Stomach (tissue), 9 donors: ENCODE results near the gene RPL3. TPM values are rescaled to one million over a fixed set of nuclear protein-coding genes. Genes with fewer than 3 reads are reported as not detected.

ENCODE experiments used
- DNase-seq, 2 donors: peaks; one replicate each; pipeline versions ENCODE4 v3.0.0 to v3.0.0-alpha.2; 2013 to 2019
- H3K27ac ChIP-seq, 5 donors: fragments of 200-600 bp in 4 of 5; sonication (generic) in 4 of 5; one replicate each; pipeline ENCODE4 v1.5.1; 2013 to 2019; ENCODE audit warnings: mild to moderate bottlenecking in 1 of 5, moderate library complexity in 1 of 5
- H3K27me3 ChIP-seq, 3 donors: fragments of 200-600 bp; sonication (generic); one replicate each; pipeline ENCODE4 v1.5.1; 2017 to 2019; ENCODE audit warnings: mixed run types in 1 of 3
- H3K36me3 ChIP-seq, 4 donors: fragments of 200-600 bp; sonication (generic); 1 replicate in 3 of 4; 2 replicates in 1 of 4; pipeline ENCODE4 v1.5.1; 2016 to 2019
- H3K4me1 ChIP-seq, 4 donors: fragments of 200-600 bp; sonication (generic); one replicate each; pipeline ENCODE4 v1.5.1; 2016 to 2019
- H3K4me3 ChIP-seq, 4 donors: fragments of 200-600 bp; sonication (generic) in 3 of 4; one replicate each; pipeline ENCODE4 v1.5.1; 2016 to 2019; ENCODE audit warnings: mild to moderate bottlenecking in 1 of 4
- H3K9me3 ChIP-seq, 4 donors: fragments of 200-600 bp; sonication (generic); one replicate each; pipeline ENCODE4 v1.5.1; 2016 to 2019
- CTCF ChIP-seq, 7 experiments: fragments of 450-650 bp in 4 of 7; fragments of 200-600 bp in 3 of 7; sonication (generic) in 3 of 7; IDR thresholded peaks; one replicate each; pipeline ENCODE4 v1.5.1; 2016 to 2019; ENCODE audit warnings: antibody characterized with exemption in 7 of 7, control low read depth in 2 of 7, mild to moderate bottlenecking in 1 of 7
- EP300 ChIP-seq: sonication (generic); formaldehyde crosslinking; IDR thresholded peaks from one replicate; pipeline ENCODE4 v1.6.1; 2017; ENCODE audit warnings: antibody characterized with exemption
- POLR2A ChIP-seq, 4 donors: fragments of 450-650 bp; IDR thresholded peaks; one replicate each; pipeline ENCODE4 v1.6.1; 2016; ENCODE audit warnings: antibody characterized with exemption in 4 of 4, control low read depth in 2 of 4, mild to moderate bottlenecking in 1 of 4, moderate library complexity in 1 of 4
- POLR2AphosphoS5 ChIP-seq, 3 donors: sonication (generic); formaldehyde crosslinking; IDR thresholded peaks; one replicate each; pipeline ENCODE4 v1.6.1; 2016; ENCODE audit warnings: antibody characterized with exemption in 3 of 3
- WGBS, 5 donors: extraction: QIAGEN DNeasy Blood & Tissue Kit in 3 of 5; methylation state at CpG; one replicate each; pipeline versions ENCODE4 v1.1.5 to v1.1.7; 2013 to 2018; 5-methylcytosine and 5-hydroxymethylcytosine counted together
- intact Hi-C: fragments of 100-400 bp; cut with DNase I; formaldehyde crosslinking; loops from one replicate; pipeline ENCODE4 v1.15.1; 2023; ENCODE audit warnings: low total_unique reads
- polyA plus RNA-seq, 3 donors: library from polyadenylated mRNA; stranded (reverse); fragments of 200-250 nt; gene quantifications; one replicate each; pipeline ENCODE4 v1.2.3, GENCODE V29; 2013
- total RNA-seq, 5 donors: library from RNA; depleted of rRNA; stranded (reverse); fragments of >200 nt; gene quantifications; one replicate each; pipeline versions ENCODE4 v1.1.0 to v1.2.3, GENCODE V29; 2014 to 2016
- donor health status: healthy with polysubstance abuse.
- donor health status: Bipolar disorder and iron deficiency.
- donor health status: healthy.

The RPL3 gene
- total and polyA plus RNA-seq, 8 donors: 940 to 5,267 (median 2,482) TPM

- WGBS, 5 donors: 81 to 89% (median 85%) methylated on average over 13 to 16 of the region's 16 CpGs
- intact Hi-C loops: no loop called here
- DNase-seq: no peak
- H3K27me3 ChIP-seq: no peaks in the 10 kb centered on the region
- peak overlapping the region in 3 of 5 donors; percentile 70 to 86 (median 85) for H3K27ac ChIP-seq
- H3K36me3 ChIP-seq: no peaks in the 10 kb centered on the region
- H3K9me3 ChIP-seq: peaks cover 0 to 2% (median 2%) of the 10 kb centered on the region in 4 donors
- peaks cover 25 to 44% (median 37%) of the 10 kb centered on the region in 4 donors for H3K4me1 ChIP-seq
- no peak overlapping the region for H3K4me3 ChIP-seq
- TF ChIP-seq POLR2AphosphoS5 (IDR thresholded peaks at IDR 0.05) (no peak), EP300 (no peak), POLR2A (IDR thresholded peaks at IDR 0.05) (no peak)
These were observed 29.3 kb downstream of the RPL3 start for GRCh38 chr22:39289975-39290720.

GRCh38 chr22:39289533-39289932, 29.9 kb downstream of the RPL3 start:
- Histone ChIP-seq H3K4me3 (no peak overlapping the region), H3K9me3 (peaks cover 0 to 8% (median 7%) of the 10 kb centered on the region in 4 donors), H3K27ac (no peak overlapping the region), H3K36me3 (no peaks in the 10 kb centered on the region), H3K27me3 (no peaks in the 10 kb centered on the region), H3K4me1 (peaks cover 25 to 44% (median 37%) of the 10 kb centered on the region in 4 donors)
- TF ChIP-seq EP300 (no peak), POLR2AphosphoS5 (IDR thresholded peaks at IDR 0.05) (no peak), POLR2A (IDR thresholded peaks at IDR 0.05) (no peak), CTCF (IDR thresholded peaks at IDR 0.05) (no peak)
- intact Hi-C loops: no loop called here
- WGBS, 5 donors: 69 to 78% (median 73%) methylated on average over 13 to 14 of the region's 14 CpGs
- DNase-seq: no peak

- Histone ChIP-seq H3K27ac (no peak overlapping the region), H3K4me3 (no peak overlapping the region), H3K9me3 (peaks cover 0 to 9% (median 7%) of the 10 kb centered on the region in 4 donors), H3K27me3 (no peaks in the 10 kb centered on the region), H3K4me1 (peaks cover 31 to 44% (median 38%) of the 10 kb centered on the region in 4 donors), H3K36me3 (no peaks in the 10 kb centered on the region)
- WGBS, 5 donors: 90 to 96% (median 93%) methylated on average over 10 to 13 of the region's 13 CpGs
- TF ChIP-seq CTCF (IDR thresholded peaks at IDR 0.05): no peak
- no peak for TF ChIP-seq POLR2AphosphoS5 (IDR thresholded peaks at IDR 0.05)
- TF ChIP-seq EP300: no peak
- TF ChIP-seq POLR2A (IDR thresholded peaks at IDR 0.05): no peak
- no peak for DNase-seq
- intact Hi-C loops: no loop called here
These were observed 31.1 kb downstream of the RPL3 start for GRCh38 chr22:39288135-39288898.

GRCh38 chr22:39287076-39287725, 32.2 kb downstream of the RPL3 start:
- DNase-seq: no peak
- peak overlapping the region in 2 of 5 donors; percentile 29 to 42 for H3K27ac ChIP-seq
- intact Hi-C loops: no loop called here

More at GRCh38 chr22:39287076-39287725, 32.2 kb downstream of the RPL3 start:
- H3K4me3 ChIP-seq: no peak overlapping the region
- peaks cover 26 to 41% (median 28%) of the 10 kb centered on the region in 4 donors for H3K4me1 ChIP-seq
- peaks cover 0 to 9% (median 7%) of the 10 kb centered on the region in 4 donors for H3K9me3 ChIP-seq
- TF ChIP-seq CTCF (IDR thresholded peaks at IDR 0.05) (no peak), EP300 (no peak), POLR2AphosphoS5 (IDR thresholded peaks at IDR 0.05) (no peak), POLR2A (IDR thresholded peaks at IDR 0.05) (no peak)
- H3K27me3 ChIP-seq: no peaks in the 10 kb centered on the region
- 71 to 76% (median 75%) methylated on average over 8 of the region's 8 CpGs for WGBS, 5 donors
- no peaks in the 10 kb centered on the region for H3K36me3 ChIP-seq
